Activated CD4-positive, CD25-positive, alpha-beta regulatory T cell treated with anti-CD3 and anti-CD28 coated beads, Interleukin-2, amount 50 U/mL, for 16 hours (primary cell): ENCODE data around the gene SLC41A1.

Experiments used
- DNase-seq: peaks from one replicate; pipeline ENCODE4 v3.0.0-alpha.2; 2020; ENCODE audit warnings: low read depth, low spot score

SLC41A1 gene

DNA sequence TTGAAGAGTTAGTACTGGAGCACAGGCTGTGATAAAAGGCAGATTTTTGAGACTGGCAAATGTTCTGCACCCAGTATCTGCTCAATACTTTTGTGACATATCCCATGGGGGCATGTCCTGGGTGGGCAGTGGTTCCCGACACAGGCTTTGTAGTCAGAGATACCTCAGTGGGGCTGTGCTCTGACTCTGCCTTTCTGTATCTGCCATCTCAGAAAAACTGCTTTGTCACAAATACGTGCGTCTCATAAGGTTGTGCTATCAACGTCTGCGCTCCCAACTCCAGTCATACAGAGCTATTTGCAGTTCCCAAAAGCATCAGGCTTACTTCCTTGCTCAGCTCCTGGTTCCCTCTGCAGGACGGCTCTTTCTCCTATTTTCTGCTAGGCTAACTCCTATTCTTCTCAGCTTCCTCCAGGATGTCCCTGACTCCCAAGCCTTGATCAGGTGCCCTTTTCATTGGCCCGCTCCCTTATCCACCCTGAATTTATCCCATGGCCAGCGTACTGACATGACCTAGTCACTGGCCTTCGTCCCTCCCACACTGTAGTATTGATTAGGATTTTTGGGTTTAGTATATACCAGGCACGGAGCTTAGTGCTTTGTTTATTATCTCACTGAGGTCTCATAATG lies 25.6 kb downstream of the SLC41A1 start:
- no peak for DNase-seq

DNA sequence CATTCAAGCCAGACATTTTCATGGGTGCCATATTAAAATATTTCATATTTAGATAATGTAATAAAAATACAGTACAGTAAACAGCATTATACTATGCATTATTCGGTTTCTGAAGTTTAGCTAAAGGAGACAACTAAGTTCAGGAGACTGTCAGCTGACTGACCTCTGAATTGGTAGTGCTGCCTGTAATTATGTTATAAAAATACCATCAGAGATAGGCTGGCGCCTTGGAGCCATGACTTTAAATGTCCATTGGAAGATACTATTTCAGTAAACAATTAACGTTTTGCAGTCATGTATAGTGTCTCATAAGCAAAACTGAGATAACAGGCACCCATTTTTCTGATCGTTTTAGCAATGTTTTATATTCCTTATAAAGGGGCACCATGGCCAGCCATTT lies 26.4 kb downstream of the SLC41A1 start:
- DNase-seq, result no peak

DNA sequence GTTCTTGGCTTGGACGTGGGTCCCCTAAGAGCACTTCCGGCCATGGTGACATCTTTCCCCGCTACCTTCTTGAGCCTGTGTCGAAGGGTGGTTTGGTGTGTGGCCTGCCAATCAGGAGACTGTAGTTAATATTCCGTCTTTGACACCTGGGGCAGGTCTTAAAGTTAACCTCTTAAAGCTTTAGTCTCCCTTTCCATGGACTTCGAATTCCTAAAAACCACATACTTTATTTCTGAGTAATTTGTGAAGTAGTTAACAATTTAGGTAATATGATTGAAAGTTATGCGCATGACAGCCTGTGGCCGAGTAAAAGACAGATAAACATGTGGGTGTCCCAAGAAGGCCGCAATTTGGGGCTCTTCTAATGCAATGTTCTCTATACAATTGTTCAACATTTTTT lies 27.6 kb downstream of the SLC41A1 start:
- no peak for DNase-seq

DNA sequence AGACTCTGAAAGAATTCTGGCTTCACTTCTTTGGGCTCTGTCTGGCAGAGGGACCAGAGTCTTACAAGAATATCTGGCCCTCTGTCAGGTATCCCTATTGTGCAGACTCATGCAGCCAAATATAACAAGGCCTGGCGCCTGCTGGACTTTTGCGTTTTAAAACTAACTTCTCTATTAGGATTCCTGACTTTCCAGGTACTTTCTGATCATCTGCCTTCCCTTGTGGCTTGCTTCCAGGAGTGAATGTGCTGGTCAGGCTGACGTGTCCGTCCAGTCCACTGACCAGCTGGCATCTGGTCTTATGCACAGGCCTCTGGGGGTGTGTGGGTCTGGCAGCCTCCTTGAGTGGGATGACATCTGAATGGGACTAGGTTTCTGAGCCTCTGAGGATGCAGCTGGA lies 29.1 kb downstream of the SLC41A1 start:
- no peak for DNase-seq

DNA sequence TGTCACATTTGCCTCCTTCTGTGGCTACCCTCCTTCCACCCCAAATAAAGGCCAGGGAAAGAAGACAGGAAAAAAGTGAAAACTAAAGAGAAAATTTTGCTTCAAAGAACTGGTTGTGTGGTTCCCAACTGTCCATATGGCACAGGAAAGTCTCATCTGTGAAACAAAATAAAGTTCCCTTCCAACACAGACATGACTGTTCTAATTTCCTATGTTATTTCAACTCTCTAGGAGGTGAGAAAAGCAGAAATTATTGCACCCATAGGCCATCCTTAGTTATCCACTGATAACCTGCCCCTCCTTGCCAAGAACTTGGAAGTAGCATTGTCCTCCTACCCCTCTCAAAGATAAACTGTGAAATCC lies 29.6 kb downstream of the SLC41A1 start:
- no peak for DNase-seq

DNA sequence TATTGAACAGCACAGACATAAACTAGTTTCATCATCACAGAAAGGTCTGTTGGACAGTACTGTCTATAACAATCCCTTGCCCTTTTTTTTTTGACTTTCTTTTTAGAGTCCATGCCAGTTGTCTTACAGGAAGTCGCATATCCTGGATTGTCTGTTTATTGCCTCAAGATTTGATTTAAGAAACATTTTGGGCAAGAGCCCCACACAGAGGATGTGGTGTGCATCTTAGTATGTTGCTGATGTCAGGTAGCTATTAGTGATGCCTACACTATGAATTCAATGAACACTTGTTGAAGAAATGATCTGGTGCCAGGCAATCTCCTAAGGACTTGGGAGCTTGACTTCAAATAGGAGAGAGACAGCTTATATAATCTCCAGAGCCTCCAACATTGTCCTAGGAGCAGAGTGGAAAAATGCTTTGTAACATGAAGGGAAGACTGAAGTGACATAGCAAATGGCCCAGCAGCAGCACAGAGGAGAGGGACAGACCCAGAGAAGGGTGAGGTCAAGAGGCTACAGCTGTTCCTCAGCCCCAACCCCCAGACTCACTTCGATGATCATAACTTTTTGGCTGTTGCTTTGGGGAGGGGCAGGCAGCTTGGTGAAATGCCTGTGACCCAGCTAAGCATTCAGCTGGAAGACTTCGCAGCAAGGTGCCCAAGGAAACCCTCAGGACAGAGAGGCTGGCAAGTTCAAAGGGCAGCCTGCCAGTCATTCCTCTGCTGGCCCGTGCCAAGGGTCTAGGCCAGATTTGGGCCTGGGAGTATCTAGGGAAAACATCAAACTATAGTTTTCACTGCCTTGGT lies 30.2 kb downstream of the SLC41A1 start:
- no peak for DNase-seq

DNA sequence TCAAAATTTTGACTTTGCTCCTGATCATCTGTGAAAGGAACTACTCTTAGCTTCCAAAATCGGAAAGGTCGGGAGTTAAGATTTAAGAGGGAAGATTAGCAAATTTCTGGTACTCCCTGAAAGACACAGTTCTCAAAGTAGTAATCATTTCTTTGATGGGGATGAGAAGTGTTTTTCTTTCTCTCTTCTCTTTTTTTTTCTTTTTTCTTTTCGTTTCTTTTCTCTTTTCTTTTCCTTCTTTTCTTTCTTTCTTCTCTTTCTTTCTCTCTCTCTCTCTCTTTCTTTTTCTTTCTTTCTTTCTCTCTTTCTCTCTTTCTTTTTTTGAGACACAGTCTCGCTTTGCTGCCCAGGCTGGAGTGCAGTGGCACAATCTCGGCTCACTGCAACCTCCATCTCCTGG lies 32.7 kb downstream of the SLC41A1 start:
- DNase-seq, result no peak

DNA sequence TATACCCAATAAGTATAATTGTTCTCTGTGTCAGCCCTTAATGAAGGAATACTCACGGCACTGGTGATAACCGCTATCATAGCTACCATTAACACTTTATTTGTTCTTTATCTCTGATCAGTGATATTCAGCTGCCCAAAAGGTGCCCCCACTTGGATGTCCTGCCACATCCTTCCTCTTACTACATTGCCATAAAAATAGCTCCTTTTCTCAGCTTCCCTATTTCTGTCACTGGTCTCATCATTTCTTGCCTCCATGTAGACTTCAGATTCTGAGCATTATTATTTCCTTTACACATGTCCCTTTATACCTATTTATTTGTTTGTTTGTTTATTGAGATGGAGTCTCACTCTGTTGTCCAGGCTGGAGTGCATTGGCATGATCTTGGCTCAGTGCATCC lies 35.0 kb downstream of the SLC41A1 start:
- DNase-seq, result no peak

DNA sequence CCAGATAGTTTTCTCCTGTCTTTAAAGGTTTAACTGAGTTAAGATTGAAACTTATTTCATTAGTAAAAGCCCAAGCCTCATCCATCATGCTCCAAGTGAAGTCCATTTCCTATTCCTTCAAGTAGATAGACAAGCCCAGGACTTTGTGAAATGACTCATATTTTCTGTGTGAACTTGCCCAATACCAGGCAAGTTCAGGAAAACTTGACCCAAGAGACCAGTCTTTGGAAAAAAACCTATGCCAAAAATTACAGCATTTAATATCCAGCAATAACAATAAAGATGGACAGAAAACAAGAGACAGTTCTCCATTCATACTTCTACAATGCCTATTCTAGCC lies 37.3 kb downstream of the SLC41A1 start:
- DNase-seq, result no peak

DNA sequence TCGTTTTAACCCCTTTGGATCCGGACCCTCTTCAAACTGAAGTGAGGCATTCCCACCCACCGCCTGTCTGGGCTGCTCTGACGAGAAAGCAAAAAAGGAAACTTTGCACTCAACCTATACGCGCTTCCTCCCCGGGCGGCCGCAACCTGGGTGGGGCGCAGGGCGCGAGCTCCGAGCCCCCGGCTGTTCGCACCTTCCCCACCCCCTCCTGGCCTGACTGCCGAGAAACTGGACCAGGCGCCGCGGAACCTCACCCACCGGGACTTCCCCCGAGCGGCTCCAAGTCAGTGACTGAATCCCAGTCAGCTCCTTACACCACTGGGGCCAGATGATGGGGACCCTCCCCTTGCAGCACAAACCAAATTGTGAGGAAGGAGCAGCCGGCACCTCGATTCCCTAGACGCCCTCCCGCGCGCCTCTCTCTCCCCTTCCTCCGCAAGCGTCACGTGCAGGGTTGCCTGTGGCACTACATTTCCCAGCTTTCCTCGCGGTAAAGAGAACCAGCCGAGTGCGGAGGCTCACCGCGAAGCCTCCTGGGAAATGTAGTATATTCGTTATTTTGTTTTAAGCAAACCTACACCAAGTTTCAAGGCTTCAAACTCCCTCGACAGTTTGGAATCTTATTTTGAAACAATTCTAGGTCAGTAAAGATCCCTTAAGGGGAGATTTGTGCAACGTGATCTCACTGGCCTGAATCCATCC lies 37.8 kb downstream of the SLC41A1 start, which contains the start of gene RAB29:
Gene RAB29, minus strand, starts transcription at position 468 of the 702 bp plus-strand sequence. CDS start 526 bp downstream, outside the sequence.
- DNase-seq, result peak; percentile 68

DNA sequence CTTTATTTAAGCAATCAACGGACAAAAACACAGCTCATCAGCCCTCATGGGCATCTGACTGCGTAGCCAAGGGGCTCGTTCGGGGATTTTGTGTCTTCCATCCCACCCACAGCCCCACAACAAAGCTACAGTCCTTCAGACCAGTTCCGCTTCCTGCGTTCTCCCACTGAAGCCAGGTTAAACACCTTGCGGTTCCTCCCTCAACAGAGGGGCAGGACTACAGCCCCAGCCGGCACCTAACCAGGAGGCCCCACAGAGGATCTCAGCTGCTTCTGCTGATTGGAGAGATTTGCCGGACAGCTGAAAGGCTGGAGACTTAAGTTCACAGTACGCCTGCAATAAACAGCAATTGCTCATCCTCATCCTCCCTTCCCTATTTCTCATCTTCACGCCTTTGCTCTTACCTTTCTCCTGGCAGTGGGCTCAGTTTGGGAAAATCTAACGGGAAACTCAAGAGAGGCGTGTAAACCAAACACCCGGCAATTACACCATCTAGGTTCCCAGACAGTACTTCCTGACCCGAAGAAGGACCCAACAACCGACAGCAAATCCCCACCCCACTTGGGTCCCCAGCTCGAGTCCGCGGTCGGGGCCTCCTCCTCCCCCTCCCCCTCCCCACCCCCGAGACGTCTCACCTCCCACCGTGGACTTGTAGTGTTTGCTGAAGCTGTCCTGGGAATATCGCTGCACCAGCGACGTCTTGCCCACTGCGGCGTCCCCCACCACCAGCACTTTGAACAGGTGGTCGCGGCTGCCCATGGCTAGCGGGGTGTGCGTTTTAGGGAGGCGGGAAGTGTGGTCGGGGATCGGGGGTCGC lies 38.6 kb downstream of the SLC41A1 start:
- DNase-seq, result no peak

DNA sequence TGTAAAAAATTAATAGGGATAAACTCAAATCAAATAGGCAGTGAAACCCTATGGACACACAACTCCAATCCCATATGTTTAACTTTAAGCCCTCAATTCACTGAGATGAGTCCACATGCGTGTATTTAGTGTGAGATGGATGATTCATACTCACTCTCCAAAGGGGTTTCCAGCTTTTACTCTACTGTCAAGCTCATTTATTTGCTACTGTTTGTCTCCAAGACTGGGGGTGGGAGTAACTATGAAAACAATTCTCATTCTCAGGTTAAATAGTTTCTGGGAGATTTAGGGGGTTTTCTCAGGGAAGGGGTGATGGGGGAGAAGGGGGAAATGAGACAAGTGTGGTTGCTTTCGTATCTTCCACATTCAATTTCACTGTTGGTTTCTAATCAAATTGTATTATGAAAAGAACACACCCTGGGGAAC lies 40.4 kb downstream of the SLC41A1 start:
- DNase-seq, result no peak

DNA sequence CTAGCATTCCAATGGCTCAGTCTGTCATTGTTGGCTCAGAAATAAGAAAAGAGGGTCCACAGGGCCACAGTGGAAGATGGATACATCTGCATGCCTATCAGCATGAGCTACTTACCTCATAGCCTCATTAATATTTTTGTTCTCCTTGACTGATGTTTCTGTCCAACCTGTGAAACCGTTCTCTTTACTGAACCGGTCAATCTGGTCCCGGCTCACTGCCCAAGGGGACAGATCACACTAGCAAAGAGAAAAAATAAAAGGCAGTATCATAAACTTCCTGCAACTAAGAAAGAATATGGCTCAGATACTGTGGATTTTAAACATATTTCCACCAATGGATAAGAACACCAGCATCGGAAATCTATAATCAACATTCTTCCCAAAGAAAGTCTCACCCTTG lies 42.4 kb downstream of the SLC41A1 start:
- no peak for DNase-seq

DNA sequence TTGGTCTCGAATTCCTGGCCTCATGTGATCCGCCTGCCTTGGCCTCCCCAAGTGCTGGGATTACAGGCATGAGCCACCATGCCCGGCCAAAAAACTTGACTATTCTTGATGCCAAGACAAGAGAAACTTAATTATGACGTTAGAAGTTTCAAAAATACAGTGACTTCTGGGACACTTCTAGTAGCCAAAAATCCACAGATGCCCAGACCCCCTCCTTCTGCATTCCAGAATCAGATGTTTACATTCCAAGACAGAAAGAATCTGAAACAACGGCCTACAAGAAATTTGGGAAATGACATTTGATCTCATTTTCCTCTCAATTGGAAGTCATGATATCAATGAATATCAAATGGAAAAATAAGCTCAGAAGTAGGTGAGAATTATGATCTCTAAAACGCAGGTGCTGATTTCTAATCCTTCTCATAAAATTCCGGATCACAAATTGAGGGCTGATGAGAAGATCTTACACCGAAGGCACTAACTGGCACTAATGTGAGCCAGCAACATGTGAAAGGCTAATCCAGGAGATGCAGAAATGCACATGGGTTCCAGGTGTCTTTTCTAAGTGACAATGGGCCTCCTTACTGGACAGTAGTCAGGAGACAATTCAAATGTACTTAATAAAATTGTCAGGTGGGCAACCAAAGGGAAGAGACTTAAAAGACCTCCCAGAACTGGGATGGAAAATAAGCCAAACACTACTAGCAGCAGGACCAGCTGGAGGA lies 43.2 kb downstream of the SLC41A1 start:
- DNase-seq, result no peak

DNA sequence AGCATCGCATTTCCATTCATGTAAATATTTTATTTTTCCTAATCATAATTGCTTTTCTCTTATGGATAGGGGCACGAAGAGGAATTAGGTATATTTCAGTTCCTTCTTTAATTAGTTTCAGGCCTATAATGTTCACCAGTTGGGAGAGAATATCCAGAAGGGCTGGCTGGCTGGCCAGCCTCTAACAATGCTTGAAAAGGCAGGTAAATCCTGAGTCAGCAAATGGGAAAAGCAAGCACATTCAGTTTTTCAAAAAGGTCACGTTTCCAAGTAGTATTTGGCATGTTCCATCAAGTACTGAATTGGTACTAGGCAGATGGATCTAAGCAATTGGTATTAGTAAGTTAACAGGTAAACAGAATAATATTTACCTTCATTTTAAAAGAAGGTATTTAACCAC lies 45.8 kb downstream of the SLC41A1 start:
- no peak for DNase-seq

DNA sequence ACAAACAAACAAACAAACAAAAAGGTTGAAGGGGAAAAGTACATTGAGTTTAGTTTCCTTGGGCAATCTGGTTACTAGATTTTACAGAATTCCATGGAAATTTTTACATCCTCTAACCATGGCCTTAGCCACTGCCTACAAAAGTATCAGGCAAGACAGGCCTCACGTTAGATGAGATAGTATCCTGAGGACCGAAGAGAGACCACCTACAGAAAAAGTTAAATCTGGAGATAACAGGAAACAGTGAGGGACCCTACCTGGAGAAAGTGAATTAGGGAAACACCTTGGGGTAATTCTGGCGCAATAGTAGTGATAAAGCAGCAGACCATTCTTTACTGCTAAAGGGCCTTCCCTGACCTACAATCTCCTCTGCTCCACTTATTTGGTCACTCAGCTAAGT lies 46.4 kb downstream of the SLC41A1 start:
- DNase-seq, result no peak

DNA sequence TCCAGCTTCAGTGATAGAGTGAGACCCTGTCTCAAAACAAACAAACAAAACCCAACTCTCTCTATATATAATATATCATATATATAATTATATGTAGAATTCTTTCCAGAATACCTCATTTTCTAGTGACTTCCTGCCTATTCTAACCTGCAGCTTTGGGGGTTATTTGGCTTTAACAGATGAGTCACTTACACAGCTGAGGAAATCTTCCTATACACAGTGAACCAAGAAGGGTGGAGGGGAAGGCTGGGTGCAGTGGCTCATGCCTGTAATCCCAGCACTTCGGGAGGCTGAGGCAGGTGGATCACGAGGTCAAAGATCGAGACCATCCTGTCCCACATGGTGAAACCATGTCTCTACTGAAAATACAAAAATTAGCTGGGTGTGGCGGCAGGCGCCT lies 47.0 kb downstream of the SLC41A1 start:
- DNase-seq, result no peak

DNA sequence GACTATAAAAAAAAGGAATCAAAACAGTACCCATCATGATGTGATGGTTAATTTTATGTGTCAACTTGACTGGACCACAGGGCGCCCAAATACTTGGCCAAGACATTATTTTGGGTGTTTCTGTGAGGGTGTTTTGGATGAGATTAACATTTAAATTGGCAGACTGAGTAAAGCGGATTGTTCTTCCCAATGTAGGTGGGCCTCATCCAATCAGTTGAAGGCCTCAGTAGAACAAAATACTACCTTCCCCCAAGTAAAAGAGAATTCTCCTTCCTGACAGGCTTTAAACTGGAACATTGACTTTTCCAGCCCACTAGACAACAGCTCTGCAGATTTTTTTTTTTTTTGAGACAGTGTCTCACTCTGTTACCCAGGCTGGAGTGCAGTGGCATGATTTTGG lies 48.4 kb downstream of the SLC41A1 start:
- DNase-seq, result no peak

DNA sequence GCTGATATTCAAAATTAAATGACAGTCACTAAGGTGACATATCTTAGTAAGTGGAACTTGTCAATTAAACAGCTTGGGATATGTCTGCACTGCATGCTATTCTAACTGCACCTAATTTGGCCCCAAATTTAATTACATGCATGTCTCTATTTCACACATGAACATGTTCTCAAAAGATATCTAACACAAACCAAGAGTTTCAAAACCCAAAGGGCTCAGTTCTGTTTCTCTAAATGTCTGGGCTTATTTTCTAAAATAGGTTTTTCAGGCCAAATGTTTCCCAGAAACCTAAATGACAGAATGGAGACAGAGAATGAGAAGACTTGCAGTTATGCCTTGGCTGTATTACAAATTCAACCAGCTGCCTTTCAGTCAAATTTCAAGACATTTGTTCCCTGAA lies 49.0 kb downstream of the SLC41A1 start:
- DNase-seq, result no peak

DNA sequence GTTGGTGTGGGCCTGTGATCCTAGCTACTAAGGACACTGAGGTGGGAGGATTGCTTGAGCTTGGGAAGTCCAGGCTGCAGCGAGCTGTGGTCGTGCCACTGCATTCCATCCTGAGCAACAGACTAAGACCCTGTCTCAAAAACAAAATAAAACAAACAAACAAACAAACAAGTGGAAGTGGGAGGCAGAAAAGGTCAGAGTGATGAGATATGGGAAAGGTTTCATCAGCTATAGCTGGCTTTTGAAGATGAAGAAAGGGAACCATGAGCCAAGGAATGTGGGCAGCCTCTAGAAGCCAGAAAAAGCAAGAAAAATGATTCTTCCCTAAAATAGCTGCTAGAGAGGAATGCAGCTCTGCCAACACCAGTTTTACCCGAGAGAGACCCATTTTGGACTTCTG lies 52.4 kb downstream of the SLC41A1 start:
- no peak for DNase-seq

DNA sequence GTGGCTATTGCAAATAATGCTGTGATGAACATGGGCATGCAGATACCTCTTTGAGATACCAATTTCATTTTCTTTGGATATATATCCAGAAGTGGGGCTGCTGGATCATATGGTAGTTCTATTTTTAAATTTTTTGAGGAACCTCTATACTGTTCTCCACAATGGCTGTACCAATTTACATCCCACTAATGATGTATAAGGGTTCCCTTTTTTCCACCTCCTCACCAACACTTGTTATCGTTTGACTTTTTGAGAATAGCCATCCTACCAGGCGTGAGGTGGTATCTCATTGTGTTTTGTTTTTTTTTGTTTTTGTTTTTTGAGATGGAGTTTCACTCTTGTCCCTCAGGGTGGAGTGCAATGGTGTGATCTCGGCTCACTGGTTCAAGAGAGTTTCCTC lies 56.4 kb downstream of the SLC41A1 start:
- no peak for DNase-seq
